DOHH2 (cell line): ENCODE results near the gene ADK.

Experiments
- H3F3A ChIP-seq: fragments of 200-600 bp; sonication (generic), shearing (Covaris generic); 2 replicates; pipeline ENCODE4 v1.6.0; 2016; ENCODE audit warnings: antibody characterized with exemption, mild to moderate bottlenecking; ENCODE audit not compliant: control insufficient read depth, insufficient read depth
- H3K27ac ChIP-seq: fragments of 200-600 bp; sonication (generic); 2 replicates; pipeline ENCODE4 v1.5.1; 2014; ENCODE audit warnings: low read depth, mild to moderate bottlenecking, low read length, moderate library complexity
- H3K27me3 ChIP-seq: fragments of 200-600 bp; sonication (generic); 2 replicates; pipeline ENCODE4 v1.6.1; 2014; ENCODE audit warnings: mild to moderate bottlenecking, low read length, mixed read lengths; ENCODE audit not compliant: control insufficient read depth
- H3K36me3 ChIP-seq: fragments of 200-600 bp; sonication (generic); 2 replicates; pipeline ENCODE4 v1.6.1; 2014; ENCODE audit warnings: mild to moderate bottlenecking, low read length, moderate library complexity, mixed read lengths; ENCODE audit not compliant: control insufficient read depth
- H3K4me1 ChIP-seq: fragments of 200-600 bp; sonication (generic); 2 replicates; pipeline ENCODE4 v1.6.1; 2014; ENCODE audit warnings: mild to moderate bottlenecking, low read length, mixed read lengths; ENCODE audit not compliant: control insufficient read depth
- H3K4me2 ChIP-seq: fragments of 200-600 bp; sonication (generic); 2 replicates; pipeline ENCODE4 v1.6.0; 2014; ENCODE audit warnings: mild to moderate bottlenecking, low read length, moderate library complexity
- H3K4me3 ChIP-seq: fragments of 200-600 bp; sonication (generic); 2 replicates; pipeline ENCODE4 v1.5.1; 2014; ENCODE audit warnings: mild to moderate bottlenecking, low read length, mixed read lengths
- H3K79me2 ChIP-seq: fragments of 200-600 bp; sonication (generic); 2 replicates; pipeline ENCODE4 v1.6.1; 2014; ENCODE audit warnings: mild to moderate bottlenecking, low read length, mixed read lengths; ENCODE audit not compliant: control insufficient read depth
- H3K9me2 ChIP-seq: fragments of 200-600 bp; sonication (generic); replicated peaks from 2 replicates; pipeline ENCODE4 v1.6.1; 2014; ENCODE audit warnings: mild to moderate bottlenecking, low read length, mixed read lengths; ENCODE audit not compliant: control insufficient read depth
- H3K9me3 ChIP-seq: fragments of 200-600 bp; sonication (generic); 2 replicates; pipeline ENCODE4 v1.6.1; 2014; ENCODE audit warnings: antibody characterized with exemption, low read length, mixed read lengths; ENCODE audit not compliant: control insufficient read depth, insufficient read depth
- H4K20me1 ChIP-seq: fragments of 200-600 bp; sonication (generic); 2 replicates; pipeline ENCODE4 v1.6.0; 2014; ENCODE audit warnings: low read depth, mild to moderate bottlenecking, antibody characterized with exemption, low read length, moderate library complexity; ENCODE audit not compliant: control insufficient read depth, insufficient read depth
- CTCF ChIP-seq: fragments of 200-600 bp; sonication (generic); IDR thresholded peaks from one replicate; pipeline ENCODE4 v1.5.1; 2014; ENCODE audit warnings: antibody characterized with exemption, mild to moderate bottlenecking, low read depth, low read length; ENCODE audit not compliant: poor library complexity, severe bottlenecking
- EZH2phosphoT487 ChIP-seq: fragments of 200-600 bp; sonication (generic); IDR thresholded peaks from 2 replicates; pipeline ENCODE4 v1.6.1; 2017; ENCODE audit warnings: borderline replicate concordance, mild to moderate bottlenecking, antibody characterized with exemption, low read length, moderate library complexity, mixed read lengths

ADK gene

GRCh38 chr10:74114041-74114448 lies 37.0 kb upstream of the ADK start:
- Histone ChIP-seq H4K20me1 (no peaks in the 10 kb centered on the region), H3K79me2 (no peaks in the 10 kb centered on the region), H3K9me3 (no peaks in the 10 kb centered on the region), H3K27ac (no peak overlapping the region), H3K27me3 (no peaks in the 10 kb centered on the region), H3K4me1 (no peaks in the 10 kb centered on the region), H3K9me2 (no peaks in the 10 kb centered on the region), H3F3A (peaks cover 3% of the 10 kb centered on the region; the same call in 1 of the 2 replicates), H3K4me2 (no peak overlapping the region), H3K4me3 (no peak overlapping the region), H3K36me3 (peaks cover 96% of the 10 kb centered on the region)
- TF ChIP-seq EZH2phosphoT487, result no peak
- TF ChIP-seq CTCF, result no peak

GRCh38 chr10:74117738-74118137 lies 33.3 kb upstream of the ADK start:
- Histone ChIP-seq H3K9me2 (no peaks in the 10 kb centered on the region), H3K79me2 (no peaks in the 10 kb centered on the region), H3K27me3 (no peaks in the 10 kb centered on the region), H3K4me3 (no peak overlapping the region), H3K9me3 (no peaks in the 10 kb centered on the region), H3K27ac (no peak overlapping the region), H3K4me2 (no peak overlapping the region), H4K20me1 (no peaks in the 10 kb centered on the region), H3K36me3 (peaks cover 96% of the 10 kb centered on the region), H3F3A (peaks cover 4% of the 10 kb centered on the region; the same call in 1 of the 2 replicates), H3K4me1 (no peaks in the 10 kb centered on the region)
- TF ChIP-seq EZH2phosphoT487 (no peak), CTCF (no peak)

- Histone ChIP-seq H3K4me2 (no peak overlapping the region), H3K27ac (no peak overlapping the region), H3K4me1 (no peaks in the 10 kb centered on the region), H3K4me3 (no peak overlapping the region), H3K9me2 (no peaks in the 10 kb centered on the region), H3K27me3 (no peaks in the 10 kb centered on the region), H3F3A (peaks cover 11% of the 10 kb centered on the region), H3K36me3 (peaks cover 96% of the 10 kb centered on the region), H4K20me1 (no peaks in the 10 kb centered on the region), H3K9me3 (no peaks in the 10 kb centered on the region), H3K79me2 (no peaks in the 10 kb centered on the region)
- TF ChIP-seq EZH2phosphoT487, result no peak
- TF ChIP-seq CTCF, result no peak
Measured at GRCh38 chr10:74118804-74119203, 32.2 kb upstream of the ADK start.

- H3F3A ChIP-seq, result peaks cover 13% of the 10 kb centered on the region
- H3K27me3 ChIP-seq, result no peaks in the 10 kb centered on the region
- H3K9me2 ChIP-seq, result no peaks in the 10 kb centered on the region
- no peak overlapping the region for H3K27ac ChIP-seq
- no peak overlapping the region for H3K4me3 ChIP-seq
- H3K4me2 ChIP-seq, result no peak overlapping the region
- H4K20me1 ChIP-seq, result no peaks in the 10 kb centered on the region
- H3K36me3 ChIP-seq, result peaks cover 95% of the 10 kb centered on the region
- H3K79me2 ChIP-seq, result no peaks in the 10 kb centered on the region
- TF ChIP-seq EZH2phosphoT487 (no peak), CTCF (no peak)
- no peaks in the 10 kb centered on the region for H3K4me1 ChIP-seq
- no peaks in the 10 kb centered on the region for H3K9me3 ChIP-seq
Measured at GRCh38 chr10:74120911-74121310, 30.1 kb upstream of the ADK start.
